NCI-H345 (cell line): ENCODE measurements around the gene ZYG11B.
"Not testable (repeated sequence)": the region's sequence is repeated elsewhere in the genome, so short reads cannot be mapped to it uniquely, and the experiment has no call there.

Experiments used
- DNase-seq: peaks from one replicate; lab custom pipeline; 2025; lab: John Stamatoyannopoulos, UW

ZYG11B gene

DNA sequence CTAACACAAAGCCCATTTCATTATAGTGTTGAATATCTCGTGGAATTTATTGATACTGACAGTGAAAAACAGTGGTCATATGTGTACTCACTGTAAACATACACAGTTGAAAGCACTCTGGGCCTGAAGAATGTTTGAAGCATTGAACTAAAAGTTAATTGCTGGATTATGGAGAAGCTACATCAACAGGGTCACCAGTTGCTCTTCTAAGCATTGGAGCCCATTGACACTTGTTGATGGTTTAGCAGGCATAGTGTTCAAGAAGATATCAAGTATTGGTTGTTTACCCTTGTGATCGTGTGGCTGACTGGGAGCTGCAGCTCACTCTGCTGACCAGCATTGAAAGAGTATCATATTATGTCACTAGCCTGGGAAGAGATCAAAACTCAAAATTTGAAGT, 126.6 kb downstream of the ZYG11B start:
- DNase-seq, result no peak

DNA sequence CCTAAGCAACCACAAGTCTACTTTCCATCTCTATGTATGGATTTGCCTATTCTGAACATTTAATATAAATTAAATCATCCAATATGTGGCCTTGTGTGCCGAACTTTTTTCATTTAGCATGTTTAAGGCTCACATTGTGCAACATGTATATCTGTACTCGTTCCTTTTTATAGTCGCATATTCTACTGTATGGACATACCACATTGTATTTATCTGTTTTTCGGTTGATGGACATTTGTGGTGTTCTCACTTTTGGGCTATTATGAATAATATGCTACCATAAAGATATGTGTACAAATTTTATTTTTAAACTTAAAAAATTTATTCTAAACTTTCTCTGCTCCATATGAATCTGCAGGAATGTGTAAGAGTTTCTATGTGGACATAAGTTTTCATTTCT, 129.3 kb downstream of the ZYG11B start:
- no peak for DNase-seq

DNA sequence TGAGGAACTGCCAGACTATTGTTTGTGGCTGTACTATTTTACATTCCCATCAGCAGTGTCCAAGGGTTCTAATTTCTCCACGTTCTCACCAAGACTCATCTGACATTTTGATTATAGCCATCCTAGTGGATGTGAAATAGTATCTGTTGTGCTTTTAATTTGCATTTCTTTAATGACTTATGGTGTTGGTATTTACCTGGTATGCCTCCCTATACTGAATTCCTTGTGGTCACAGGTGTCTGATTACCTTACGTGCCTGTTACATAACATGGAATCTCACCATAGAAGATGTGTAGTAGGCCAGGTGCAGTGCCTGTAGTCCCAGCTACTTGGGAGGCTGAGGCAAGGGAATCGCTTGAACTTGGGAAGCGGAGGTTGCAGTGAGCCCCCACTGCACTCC, 129.8 kb downstream of the ZYG11B start:
- DNase-seq, result no peak

DNA sequence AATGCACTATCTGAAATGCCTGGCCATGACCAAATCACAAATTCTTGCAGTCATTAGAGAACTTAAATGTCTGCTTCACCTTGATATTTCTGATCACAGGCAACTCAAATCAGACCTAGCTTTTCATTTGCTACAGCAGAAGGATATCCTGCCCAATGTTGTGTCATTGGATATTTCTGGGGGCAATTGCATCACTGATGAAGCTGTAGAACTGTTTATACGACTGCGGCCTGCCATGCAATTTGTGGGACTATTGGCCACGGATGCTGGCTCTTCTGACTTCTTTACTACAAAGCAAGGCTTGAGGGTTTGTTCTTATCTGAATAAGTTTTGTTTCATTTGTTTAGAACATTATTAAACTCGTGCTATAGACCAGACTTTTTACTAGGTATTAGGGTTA, 131.2 kb downstream of the ZYG11B start:
- DNase-seq, result no peak

DNA sequence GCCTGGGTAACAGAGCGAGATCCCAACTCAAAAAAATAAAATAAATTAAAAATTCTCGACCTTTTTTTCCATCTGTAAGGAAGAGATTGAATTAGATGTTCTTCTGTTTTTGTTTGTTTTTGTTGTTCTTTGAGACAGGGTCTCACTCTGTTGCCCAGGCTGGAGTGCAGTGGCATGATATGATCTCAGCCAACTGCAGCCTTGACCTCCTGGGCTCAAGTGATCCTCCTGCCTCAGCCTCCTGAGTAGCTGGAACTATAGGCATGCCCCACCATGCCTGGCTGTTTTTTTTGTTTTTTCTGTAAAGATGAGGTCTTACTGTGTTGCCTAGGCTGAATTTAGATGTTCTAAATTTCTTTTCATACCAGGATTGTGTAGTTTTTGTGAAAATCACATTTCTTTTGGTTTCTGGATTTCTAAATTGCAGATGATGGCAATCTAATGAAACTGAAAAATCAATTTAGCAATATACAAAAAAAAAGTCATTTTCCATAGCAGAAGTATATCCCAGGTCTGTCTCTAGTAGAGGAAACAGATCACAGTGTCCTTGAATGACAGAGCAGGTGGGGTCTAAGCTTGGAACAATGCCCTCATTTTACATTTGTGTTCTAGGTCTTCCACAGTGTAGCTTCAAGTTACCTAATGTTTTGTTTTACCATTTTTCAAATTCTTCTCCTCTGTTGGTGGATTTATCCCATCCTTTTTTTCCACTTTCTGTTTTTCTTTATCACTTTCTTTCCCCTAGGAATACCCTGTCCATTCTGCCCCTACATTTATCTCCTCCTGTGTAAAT, 136.6 kb downstream of the ZYG11B start:
- no peak for DNase-seq

DNA sequence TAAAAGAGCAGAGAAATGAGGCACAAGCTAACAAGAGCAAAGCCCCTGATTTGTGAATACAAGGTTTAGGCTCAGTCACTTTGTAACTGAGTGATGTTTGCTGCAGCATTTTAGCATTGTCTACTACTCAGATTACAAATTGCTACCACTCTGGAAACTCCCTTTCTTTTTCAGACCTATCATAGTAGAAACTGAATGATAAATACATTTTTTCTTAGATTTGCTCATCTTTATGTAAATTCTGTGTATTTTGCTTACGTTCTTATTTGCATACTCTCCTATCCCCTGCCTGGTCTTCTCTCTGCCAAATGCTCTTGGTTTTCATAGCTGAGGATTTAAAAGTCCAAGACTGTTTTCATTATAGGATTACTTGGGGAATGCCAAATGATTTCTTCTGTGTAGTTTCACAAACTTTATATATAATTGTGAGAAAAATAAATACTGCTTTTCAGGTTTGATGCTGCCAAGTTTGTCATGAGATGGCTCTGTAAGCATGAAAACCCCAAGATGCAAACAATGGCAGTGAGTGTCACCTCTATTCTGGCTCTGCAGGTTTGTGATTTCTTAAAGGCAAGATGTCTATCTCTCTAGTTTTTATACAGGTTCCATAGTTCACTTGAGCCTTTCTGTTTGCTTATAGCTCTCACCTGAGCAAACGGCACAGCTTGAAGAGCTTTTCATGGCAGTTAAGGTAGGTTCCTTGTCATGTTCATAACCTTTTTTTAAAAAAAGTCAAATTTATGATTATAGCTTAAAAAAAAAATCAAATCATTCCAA, 141.0 kb downstream of the ZYG11B start:
- no peak for DNase-seq

DNA sequence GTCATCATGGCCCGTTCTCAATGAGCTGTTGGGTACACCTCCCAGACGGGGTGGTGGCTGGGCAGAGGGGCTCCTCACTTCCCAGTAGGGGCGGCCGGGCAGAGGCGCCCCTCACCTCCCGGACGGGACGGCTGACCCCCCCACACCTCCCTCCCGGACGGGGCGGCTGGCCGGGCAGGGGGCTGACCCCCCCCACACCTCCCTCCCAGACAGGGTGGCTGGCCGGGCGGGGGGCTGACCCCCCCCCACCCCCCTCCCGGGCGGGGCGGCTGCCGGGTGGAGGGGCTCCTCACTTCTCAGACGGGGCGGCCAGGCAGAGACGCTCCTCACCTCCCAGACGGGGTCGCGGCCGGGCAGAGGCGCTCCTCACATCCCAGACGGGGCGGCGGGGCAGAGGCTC, 143.5 kb downstream of the ZYG11B start:
- DNase-seq, result not testable (repeated sequence)

DNA sequence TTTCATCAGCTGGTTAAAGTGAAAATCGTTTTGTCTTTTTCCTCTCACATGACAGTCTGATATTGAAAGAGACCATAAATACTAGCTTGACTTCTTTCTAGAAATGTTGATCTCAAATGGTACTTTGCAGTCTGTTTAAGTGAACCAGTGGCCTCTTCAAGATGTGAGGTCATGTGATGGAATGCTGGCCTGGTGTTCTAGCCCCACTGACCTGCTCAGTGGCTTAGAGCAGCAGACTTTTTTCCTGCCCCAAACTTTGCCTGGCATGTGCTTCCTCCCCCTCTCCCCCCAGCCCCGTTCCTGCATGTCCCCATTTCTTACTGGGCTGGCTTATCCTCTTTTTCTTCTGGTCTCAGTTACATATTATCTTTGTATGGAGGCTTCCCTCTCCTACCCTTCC, 150.6 kb downstream of the ZYG11B start:
- no peak for DNase-seq
